ENCODE data around the gene VSIG10L2.

Gene VSIG10L2

DNA sequence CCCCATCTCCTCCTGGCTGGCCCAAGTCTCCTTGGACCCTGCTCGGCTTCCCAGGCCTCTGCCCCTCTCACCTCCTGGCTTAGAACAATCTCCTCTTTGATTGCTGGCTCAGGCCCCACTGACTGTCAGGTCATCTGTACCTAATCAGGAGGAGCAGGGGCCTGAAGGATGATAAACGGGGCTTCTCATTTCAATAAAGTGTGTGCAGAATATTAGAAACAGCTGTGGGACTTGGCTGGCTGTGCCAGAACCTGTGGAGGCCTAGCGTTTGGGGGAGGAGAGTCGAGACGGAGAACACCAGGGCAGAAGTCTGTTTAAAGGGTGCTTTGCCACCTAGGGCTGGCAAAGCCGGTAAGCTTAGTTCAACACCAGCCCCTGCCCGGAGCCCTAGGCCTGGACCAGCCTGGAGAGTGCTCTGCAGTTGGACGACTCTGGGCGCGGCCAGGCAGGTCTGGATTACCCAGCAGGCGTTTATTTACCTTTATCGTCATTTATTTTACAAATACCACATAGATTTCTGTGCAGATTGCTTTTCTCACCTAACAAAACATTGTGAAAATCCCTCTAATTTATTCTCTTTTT, 10.1 kb upstream of the VSIG10L2 start:
- TF ChIP-seq GATA3 (IDR thresholded peaks at IDR 0.05; ENCODE audit: low read depth, low read length) (no peak), GATA2 (IDR thresholded peaks at IDR 0.05; ENCODE audit: low read depth, low read length) (peak; percentile 57; the same call in 1 of the 2 replicates)

DNA sequence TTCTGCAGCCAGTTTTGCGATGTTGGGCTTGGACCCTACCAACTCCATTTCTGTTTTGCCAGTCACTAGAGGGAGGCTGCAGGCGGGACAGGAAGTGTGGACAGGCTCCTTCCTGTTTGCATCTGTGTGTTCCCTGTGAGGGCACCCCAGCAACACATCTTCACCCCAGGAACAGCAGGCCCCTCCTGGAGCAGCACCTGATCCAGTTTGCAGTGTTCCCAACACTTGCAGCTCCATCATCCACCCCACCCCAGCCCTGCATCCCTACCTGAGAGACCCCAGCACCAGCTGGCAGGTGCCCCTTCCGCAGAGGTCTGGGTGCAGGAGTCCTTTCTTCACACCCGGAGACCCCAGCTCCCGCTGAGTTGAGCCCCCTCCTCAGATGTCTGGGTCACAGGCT, 7.4 kb upstream of the VSIG10L2 start:
- no peak for TF ChIP-seq GATA3 (IDR thresholded peaks at IDR 0.05; ENCODE audit: low read depth, low read length)
- no peak for TF ChIP-seq GATA2 (IDR thresholded peaks at IDR 0.05; ENCODE audit: low read depth, low read length)

DNA sequence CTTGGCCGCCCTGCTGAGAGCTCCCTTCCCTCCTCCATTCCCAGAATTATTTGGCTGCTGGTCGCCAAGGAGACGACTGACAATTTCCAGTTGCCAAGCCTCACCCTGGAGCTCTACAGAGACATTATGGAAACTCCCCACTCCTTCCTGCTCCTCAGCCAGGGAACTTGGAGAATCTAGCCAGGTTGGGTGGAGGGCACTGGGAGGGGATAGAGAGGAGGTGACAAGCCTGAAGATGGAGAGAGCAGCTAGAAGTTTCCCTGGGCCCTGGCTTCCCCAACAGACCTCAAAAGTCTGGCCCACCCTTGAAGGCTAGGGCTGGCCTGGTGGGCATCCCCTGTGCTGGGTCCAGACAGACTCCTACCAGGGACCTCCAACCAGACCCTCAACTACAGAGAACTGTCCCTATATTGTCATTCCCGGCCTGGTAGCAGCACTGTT, 6.7 kb upstream of the VSIG10L2 start:
- TF ChIP-seq GATA3 (IDR thresholded peaks at IDR 0.05; ENCODE audit: low read depth, low read length) (no peak), GATA2 (IDR thresholded peaks at IDR 0.05; ENCODE audit: low read depth, low read length) (no peak)

DNA sequence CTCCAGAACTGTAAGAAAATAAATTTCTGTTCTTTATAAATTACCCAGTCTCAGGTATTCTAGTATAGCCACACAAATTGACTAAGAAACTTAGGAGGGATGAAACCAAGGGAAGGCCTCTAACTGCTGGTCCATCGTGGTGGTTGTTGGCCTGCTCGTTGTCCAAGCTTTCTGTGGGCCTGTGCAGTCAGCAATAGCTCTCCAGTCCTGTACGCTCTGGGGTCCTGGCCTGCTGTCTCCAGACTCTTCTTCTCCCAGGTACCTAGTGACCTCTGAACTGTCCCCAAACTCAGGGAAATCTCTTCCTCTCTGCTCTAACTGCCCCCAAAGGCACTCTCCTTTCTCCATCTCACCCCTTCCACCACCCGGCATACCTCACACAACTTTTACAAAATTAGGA, 5.7 kb upstream of the VSIG10L2 start:
- TF ChIP-seq GATA3 (IDR thresholded peaks at IDR 0.05; ENCODE audit: low read depth, low read length) (no peak), GATA2 (IDR thresholded peaks at IDR 0.05; ENCODE audit: low read depth, low read length) (no peak)

DNA sequence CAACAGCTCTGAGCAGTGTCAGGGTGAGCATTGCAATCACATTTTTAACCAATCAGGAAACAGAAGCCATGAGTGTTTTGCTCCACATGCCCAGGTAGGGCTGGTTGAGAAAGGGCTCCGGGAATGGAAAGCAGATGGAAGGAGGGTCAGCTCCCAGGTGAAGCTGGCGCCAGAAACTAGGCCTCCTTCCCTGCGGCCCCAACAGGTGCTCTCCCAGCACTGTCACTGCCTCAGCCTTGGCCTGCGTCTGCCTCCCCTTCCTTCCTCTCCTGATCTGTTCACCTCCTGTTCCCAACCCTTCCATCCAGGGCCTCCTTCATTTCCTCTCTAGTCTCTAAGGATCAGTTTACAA, 4.6 kb upstream of the VSIG10L2 start:
- TF ChIP-seq GATA3 (IDR thresholded peaks at IDR 0.05; ENCODE audit: low read depth, low read length) (no peak), GATA2 (IDR thresholded peaks at IDR 0.05; ENCODE audit: low read depth, low read length) (no peak)

DNA sequence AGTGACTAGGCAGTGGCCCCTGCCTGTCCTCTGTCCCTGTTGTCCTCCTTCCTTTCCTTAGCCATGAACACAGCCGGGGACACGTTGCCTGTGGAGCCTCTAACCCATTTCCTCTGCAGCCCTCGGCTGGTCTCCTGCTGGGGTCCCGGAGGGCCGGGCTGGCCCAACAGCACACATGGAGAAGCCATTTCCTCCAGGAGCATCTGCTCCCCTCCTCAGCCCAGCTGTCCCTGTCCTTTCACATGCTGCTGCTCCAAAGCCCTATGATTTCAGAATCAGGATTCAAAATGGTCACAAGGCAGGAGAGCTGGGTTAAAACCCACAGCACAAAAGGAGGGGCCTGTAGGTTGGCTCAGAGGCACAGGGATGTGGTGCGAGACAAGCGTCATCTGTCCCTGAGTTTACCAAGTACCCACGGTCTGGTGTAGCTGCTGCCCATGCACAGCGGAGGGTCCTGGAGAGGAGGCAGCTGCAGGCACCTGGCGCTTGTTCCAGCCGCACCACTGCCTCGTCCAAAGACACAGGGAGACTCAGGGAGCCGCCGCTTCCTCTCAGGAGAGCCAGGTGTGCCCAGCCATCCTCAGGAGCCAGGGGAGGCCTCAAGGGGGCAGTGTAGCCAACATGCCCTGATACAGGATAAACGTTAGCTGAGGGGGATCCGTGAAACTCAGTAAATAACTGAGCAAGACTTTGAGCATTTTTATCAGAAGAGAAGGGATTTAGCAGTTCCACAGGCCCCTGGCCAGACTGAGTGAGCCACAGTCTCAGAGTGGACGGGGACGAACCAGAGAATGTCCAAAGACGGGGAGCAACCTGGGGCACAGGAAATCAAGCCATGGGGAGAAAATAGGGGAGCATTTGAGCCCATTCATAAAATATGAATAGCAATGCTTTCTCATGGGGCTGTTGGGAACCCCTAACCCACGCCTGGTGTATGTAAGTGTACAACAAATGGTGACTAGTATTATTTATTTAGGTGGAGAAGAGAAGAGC, 3.9 kb upstream of the VSIG10L2 start:
- TF ChIP-seq GATA3 (IDR thresholded peaks at IDR 0.05; ENCODE audit: low read depth, low read length), result no peak
- no peak for TF ChIP-seq GATA2 (IDR thresholded peaks at IDR 0.05; ENCODE audit: low read depth, low read length)

DNA sequence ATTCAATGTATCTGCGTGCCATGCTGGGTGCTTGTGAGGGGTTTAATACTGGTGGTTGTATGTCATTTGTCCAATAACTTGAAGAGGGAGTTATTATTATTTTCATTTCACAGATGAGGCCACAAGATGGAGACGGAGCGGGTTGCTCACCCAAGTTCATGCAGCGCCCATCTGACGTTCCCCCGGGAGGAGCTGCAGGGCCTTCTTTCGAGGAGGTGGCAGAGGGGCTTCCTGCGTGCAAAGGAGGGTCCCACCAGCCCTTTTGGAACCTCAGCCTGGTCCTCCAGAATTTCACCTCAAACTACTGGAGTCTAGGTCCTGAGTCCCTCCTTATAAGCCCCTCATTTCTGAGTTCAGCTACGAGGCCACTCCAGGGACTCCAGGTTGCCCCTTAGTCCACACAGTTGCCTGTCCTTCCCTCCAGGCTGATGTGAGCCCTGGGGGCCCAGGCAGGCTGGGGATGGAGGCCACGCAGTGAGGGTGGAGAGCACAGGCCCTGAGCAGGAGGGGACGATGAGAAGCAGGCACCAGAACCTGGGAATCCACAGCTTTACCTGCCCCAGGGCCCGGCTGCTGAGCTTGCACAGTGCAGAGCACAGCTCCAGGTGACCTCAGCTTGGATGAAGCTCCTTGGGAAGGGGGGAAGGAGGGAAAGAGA, 2.9 kb upstream of the VSIG10L2 start:
- TF ChIP-seq GATA3 (IDR thresholded peaks at IDR 0.05; ENCODE audit: low read depth, low read length) (no peak), GATA2 (IDR thresholded peaks at IDR 0.05; ENCODE audit: low read depth, low read length) (no peak)

DNA sequence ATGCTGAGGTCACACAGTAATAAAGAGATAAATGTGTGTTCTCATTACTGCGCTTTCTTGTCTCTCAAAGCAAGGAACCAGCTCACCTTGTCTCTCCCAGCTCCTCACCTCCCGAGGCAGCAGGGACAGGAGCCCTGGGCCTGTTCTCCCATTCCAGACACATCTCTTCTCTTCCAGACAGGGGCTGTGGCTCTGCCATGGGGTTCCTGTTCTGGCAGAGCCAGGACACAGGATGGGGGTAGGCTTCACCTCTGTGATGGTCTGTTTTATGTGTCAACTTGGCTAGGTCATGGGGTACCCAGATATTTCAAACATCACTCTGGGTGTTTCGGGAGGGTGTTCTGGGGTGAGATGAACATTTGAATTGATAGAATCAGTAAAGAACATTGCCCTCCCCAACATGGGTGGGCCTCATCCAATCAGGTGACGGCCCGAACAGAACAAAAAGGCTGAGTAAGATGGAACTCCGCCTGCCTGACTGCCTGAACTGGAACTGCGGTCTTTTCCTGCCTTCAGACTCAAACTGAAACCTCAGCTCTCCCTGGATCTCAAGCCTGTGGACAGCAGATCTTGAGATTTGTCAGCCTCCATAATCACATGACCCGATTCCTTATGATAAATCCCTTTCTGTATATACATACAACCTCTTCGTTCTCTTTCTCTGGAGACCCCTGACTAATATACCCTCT, 2.0 kb upstream of the VSIG10L2 start:
- TF ChIP-seq GATA3 (IDR thresholded peaks at IDR 0.05; ENCODE audit: low read depth, low read length) (no peak), GATA2 (IDR thresholded peaks at IDR 0.05; ENCODE audit: low read depth, low read length) (no peak)

DNA sequence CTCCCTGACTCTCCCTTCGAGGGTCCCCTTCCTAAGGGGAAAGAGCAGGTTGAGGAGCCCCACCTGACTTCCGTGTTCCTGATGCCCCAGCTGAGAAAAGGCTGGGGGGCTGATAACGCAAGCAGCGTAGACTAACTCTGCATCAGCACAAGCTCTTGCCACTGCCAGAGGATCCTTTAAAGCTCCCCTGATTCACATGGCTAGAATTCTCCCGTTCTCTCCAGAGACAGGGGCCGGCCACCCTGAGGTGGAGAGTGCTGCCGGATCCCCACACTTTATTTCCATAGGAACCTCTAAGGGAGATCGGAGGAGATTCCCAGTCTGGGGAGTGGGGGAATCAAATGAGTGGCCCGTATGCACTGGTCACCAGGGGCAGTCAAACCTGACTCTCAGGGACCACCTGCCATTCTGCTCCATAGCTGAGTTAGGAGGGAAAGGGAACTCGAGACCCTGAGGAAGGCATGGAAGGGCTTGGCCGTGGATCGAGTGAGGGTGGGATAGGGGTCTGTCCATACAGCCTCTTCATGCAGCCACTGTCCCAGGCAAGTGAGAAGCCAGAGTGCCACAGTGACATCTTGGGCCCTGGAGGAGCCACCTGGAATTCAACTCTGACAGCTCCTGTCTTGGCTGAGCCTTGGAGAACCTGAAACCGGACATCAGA, 1.4 kb upstream of the VSIG10L2 start:
- TF ChIP-seq GATA2 (IDR thresholded peaks at IDR 0.05; ENCODE audit: low read depth, low read length) (no peak), GATA3 (IDR thresholded peaks at IDR 0.05; ENCODE audit: low read depth, low read length) (no peak)

DNA sequence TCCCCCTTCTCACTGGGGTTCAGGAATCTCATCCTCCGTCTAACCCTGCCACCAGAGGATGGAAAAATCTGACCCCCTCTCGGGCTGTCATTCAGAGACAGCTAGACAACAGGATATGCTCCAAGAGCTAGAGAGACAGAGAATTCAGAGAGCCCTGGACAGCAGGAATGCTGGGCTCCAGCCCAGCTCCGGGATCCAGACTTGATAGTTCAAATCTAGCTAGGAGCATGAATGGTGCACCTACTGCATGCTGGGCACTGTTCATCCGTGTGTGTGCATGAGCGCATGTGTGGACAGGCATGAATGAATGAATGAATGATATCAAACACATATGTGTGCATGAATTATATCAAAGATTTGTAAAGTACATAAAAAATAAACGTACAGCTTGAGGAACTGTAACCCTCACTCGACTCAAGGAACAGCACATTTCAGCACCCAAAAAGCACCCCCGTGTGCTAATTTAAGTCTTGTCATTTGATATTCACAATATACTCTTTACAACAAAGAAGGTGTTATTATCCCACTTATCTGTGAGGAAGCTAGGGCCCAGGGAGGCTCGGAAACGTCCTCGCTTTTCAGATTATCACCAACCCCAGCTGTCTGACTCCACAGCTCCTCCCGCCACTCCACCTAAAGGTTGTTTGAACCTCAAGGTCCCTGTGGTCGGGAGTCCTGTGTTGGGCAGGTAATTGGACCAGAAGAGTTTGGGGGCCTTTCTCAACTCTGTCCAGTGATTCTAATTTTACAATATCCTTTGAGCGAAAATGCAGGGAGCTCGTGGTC, 640 bp upstream of the VSIG10L2 start:
- TF ChIP-seq GATA2 (IDR thresholded peaks at IDR 0.05; ENCODE audit: low read depth, low read length) (no peak), GATA3 (IDR thresholded peaks at IDR 0.05; ENCODE audit: low read depth, low read length) (no peak)

DNA sequence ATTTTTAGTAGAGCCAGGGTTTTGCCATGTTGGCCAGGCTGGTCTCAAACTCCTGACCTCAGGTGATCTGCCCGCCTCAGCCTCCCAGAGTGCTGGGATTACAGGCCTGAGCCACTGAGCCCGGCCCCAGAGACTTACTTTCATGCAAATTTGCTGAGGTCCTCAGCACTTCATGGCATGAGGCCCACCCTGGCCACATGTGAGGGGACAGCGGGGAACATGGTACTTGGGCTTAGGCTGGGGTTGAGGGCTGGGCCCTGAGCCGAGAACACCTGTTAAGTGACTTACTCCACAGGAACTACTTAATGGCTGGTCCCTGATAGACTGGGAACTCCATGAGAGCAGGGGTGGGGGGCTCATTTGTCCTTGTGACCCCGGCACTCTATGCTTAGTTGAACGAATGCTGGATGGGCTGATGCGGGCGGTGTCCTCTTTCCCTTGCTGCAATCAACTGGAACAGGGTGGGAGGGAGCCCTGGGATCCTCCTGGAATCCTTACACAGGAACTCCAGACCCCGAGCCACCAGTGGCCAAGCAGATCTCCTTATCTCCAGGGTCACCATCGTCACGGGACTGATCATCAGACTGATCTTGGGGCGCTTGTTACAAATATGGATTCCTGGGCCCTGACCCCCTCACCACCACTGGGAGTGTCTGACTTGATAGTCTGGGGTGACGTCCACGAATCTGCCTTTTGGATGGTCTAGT, 1.0 kb downstream of the VSIG10L2 start:
- no peak for TF ChIP-seq GATA2 (IDR thresholded peaks at IDR 0.05; ENCODE audit: low read depth, low read length)
- no peak for TF ChIP-seq GATA3 (IDR thresholded peaks at IDR 0.05; ENCODE audit: low read depth, low read length)

Measured in SH-SY5Y (cell line).